EH (cell line): ENCODE data around the gene SLC5A2.
"Not testable (repeated sequence)": the region's sequence is repeated elsewhere in the genome, so short reads cannot be mapped to it uniquely, and the experiment has no call there.

ENCODE experiments used
- DNase-seq: peaks from one replicate; pipeline ENCODE4 v3.0.0-alpha.2; 2015; ENCODE audit warnings: low read depth

Gene SLC5A2

DNA sequence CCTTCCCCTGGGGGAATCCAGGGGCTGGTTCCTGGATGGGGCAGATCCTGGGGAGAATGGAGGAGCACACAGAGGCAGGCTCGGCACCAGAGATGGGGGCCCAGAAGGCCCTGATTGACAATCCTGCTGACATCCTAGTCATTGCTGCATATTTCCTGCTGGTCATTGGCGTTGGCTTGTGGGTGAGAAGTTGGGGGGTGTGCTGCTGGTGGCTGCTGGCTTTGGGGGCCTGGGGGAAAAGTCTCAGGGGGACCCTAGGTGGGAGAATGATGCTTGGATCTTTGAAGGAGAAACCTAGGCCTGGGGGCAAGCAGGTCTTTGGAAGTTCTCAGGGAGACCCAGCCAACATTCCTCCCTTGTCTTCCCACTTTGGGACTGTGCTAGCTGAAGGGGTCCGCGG is at the start of gene SLC5A2:
SLC5A2 (plus strand) TSS at position 43 of the 400 bp plus-strand sequence; CDS start at position 57, 14 bp downstream.
- DNase-seq, result no peak

DNA sequence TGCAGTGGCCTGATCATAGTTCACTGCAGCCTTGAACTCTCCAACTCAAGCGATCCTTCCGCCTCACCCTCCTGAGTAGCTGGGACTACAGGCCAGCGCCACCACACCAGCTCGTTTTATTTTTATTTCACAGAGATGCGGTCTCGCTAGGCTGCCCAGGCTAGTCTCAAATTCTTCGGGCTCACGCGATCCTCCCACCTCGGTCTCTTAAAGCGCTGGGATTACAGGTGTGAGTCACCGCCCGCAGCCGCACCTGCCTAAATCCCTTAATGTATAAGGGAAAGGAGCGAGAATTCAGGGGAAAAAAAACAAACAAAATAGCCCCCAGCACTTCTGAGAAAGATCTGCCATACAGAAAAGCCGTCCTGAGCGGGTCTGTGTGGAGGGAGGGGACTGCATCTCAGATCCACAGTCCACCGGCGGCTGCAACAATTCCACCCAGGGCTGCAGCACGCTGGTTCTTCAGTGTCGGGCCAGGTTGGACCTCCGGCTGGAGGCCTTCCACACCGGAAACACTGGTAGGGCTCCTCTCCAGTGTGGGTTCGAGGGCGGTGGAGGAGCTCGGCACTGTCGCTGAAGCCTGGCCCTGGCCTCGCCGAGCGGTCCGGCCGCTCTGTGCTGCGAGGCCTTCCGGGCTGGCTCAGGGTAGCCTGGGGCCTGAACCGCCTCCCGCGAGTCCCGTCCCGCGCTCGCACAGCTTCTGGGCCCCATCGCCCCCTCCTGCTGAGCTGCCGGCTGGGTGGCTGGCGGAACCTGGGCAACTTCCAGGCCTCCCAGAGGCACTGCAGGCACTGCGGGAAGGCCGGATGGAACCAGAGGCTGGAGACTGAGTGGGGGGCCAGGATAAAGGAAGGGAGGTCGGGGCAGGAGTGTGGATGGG is 47.3 kb upstream of the SLC5A2 start:
- DNase-seq, result no peak

DNA sequence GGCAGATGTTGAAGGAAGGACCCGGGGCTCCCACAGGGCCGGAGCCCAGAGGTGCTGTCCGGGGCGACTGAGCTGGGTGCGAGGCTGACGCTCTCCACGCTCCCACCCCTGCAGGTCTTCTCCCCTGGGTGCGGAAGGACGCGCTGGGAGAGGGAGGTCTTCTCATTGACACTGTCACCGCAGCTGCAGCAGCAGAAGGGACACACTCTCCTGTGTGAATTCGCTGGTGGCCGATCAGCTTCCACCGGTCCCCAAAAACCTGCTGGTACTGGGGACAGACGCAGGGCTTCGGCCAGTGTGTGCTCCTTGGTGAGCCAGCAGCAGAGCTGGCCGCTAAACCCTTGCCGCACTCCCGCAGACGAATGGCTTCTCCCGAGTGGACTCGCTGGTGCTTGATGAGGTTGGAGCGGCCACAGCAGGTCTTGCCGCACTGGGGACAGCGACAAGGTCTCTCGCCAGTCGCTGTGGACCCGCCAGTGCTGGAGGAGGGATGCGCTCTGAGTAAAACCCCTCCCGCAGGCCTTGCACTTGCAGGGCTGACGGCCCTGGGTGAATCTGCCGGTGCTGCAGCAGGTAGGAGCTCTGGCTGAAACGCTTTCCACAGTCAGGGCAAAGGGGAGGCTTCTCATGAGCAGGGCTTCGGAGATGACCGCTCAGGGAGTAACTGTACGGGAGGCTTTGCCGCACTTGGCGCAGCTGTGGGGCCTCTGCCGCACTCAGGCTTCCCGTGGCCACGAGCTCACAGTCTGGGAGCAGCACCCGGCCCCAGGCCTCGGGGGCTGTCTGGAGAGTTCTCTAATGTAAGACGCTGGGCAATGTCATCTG is 46.5 kb upstream of the SLC5A2 start:
- no peak for DNase-seq

DNA sequence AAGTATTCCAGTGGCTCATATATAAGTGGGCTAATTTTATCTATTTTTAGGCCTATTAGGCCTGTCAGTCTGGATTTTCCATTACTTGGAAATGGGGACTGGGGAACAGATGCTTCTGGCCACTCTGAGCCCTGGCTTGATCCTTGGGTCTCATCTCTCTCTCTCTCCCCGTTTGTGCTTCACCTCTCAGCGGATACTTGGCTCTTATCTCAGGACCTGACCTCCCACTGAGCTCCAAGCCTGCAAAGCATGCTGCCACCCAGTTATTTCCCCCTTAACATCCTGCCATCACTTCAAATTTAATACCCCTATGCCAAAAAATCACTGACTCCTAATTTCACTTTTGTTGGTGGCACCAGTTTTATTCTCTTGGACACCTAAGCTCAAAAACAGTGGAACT is 44.5 kb upstream of the SLC5A2 start:
- no peak for DNase-seq

DNA sequence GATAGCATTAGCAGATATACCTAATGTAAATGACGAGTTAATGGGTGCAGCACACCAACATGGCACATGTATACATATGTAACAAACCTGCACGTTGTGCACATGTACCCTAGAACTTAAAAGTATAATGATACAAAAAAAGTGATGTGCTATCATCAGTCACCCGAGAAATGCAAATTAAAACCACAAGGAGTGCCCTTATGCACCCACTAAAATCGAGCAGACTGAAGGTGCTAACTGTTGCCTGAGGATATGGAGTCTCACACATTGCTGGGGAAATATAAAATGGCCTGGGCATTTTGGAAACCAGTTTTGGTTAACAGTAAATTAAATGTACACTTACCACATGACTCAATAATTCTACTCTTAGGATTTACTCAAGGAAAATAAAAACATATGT is 43.9 kb upstream of the SLC5A2 start:
- not testable (repeated sequence) for DNase-seq

DNA sequence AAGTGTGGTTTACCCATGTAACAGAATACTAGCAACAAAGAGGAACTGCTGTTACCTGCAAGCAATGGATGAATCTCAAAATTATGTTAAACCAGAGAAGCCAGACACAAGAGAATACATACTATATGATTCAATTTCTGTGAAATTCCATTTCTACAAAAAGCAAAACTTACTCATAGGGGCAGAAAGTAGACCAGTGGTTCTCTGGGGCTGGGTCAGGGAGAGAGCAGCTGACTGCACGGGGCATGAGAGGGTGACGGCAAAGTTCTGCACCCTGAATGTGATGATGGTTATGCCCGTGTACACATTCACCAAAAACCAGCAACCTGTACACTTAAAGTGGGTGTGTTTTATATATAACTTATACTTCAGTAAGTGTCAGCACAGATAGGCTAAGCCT is 43.4 kb upstream of the SLC5A2 start:
- DNase-seq, result no peak

DNA sequence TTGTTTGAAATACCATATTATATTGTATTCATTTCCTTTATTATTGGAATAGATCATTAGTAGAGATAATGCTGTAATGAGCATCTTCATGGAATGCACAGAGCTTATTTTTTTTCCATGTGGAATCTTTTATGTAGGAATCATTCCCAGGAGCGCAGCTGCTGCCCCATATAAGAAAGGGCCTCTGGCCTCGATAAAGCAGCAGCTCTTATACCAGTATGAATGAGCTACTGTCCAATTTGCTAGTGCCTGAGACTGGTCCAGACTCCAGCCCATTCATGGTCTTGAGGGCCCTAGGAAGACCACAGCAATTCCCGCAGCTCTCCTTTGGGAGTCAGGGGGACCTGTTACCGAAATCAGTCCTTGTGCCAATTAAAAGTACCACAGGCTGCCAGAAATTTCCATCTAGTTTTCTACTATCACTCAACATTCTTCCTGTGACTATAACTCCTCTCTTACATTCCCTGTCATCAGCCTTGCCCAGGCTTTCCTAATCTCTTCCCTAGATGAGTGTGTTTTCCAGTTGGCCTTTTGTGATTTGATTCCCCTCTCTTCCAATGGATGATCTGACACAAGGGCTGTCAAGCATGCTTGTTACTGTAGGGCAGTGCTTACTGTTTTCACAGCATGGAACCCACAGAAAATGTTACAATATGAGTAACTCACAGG is 42.3 kb upstream of the SLC5A2 start:
- peak; percentile 54 for DNase-seq

DNA sequence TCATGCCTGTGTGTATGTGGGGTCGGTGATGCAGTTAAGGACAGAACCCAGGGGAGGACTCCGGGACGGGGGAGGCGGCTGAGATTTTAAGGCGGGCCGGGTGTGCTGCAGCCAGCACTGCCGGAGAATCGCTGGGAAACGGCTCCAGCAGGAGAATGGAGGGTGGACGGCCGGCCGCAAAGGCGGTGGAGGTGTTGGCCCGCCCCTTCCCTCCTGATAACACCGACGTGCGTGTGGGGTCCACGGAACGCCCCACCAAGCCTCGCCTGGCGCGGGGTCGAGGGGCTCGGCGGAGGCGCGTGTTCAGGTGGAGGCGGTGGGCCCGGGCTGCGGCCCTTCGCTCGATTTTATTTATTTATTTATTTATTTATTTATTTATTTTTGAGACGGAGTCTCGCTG is 41.0 kb upstream of the SLC5A2 start:
- DNase-seq, result no peak

DNA sequence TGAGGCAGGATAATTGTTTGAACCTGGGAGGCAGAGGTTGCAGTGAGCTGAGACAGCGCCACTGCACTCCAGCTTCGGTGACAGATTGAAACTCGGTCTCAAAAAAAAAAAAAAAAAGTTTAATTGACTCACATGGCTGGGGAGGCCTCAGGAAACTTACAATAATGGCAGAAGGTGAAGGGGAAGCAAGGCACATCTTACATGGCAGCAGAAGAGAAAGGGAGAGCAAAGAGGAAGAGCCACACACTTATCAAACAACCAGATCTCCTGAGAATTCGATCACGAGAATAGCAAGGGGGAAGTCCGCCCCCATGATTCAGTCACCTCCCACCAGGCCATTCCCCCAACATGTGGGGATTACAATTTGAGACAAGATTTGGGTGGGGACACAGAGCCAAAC is 37.0 kb upstream of the SLC5A2 start:
- DNase-seq, result not testable (repeated sequence)

DNA sequence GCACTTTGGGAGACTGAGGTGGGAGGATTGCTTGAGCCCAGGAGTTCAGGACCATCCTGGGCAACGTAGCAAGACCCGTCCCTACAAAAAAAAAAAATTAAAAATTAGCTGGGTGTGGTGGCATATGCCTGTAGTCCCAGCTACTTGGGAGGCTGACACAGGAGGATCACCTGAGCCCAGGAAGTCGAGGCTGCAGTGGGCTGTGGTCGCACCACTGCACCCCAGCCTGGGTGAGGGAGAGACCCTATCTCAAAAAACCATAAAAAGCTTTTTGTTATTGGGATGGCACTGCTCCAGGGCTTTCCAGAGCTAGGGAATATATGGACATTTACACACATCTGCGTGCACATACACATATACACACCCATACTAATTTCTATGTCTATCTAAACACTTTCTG is 31.7 kb upstream of the SLC5A2 start:
- no peak for DNase-seq

DNA sequence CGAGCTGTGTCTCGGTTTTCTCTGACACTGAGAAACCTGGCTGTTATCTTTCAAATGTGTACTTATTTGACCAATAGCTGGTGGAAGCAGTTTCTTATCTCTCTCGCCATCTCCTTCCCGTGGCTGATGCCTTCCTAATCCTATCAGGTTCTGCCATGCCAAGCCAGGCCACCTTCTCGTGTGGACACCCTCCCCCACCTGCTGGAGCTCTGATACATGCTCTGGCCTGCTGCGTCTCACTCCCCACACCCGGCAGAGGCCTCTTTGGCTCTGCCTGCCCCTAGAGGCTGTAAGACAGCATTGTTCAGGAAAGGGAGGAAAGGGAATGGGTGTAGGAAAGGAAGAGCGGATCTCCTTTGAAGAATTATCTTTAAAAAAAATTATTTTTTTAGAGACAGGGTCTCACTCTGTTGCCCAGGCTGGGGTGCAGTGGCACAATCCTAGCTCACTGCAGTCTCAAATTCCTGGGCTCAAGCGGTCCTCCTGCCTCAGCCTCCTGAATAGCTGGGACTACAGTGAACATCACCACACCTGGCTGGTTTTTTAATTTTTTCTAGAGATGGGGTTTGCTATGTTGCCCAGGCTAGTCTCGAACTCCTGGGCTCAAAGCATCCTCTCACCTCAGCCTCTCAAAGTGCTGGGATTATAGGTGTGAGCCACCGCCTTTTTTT is 31.1 kb upstream of the SLC5A2 start:
- DNase-seq, result peak; percentile 82

DNA sequence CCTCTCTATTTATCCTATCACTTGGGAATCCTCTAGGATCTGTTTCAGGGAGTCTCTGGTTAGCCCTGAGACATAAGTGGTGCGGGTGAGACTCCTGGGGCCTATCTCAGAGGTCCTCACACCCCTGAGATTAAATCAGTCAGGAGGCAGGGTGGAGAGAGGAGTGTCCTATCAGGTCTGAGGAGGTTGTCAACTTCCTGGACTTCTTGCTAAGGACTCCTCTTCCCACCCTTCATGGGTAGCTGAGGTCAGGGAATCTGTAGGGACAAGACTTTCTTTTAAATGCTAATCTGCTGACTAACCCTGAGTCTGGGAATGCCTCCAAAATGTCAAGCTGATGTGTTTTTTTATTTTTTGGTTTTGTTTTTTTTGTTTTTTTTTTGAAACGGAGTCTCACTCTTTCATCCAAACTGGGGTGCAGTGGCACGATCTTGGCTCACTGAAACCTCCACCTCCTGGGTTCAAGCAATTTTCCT is 30.3 kb upstream of the SLC5A2 start:
- DNase-seq, result peak; percentile 97

DNA sequence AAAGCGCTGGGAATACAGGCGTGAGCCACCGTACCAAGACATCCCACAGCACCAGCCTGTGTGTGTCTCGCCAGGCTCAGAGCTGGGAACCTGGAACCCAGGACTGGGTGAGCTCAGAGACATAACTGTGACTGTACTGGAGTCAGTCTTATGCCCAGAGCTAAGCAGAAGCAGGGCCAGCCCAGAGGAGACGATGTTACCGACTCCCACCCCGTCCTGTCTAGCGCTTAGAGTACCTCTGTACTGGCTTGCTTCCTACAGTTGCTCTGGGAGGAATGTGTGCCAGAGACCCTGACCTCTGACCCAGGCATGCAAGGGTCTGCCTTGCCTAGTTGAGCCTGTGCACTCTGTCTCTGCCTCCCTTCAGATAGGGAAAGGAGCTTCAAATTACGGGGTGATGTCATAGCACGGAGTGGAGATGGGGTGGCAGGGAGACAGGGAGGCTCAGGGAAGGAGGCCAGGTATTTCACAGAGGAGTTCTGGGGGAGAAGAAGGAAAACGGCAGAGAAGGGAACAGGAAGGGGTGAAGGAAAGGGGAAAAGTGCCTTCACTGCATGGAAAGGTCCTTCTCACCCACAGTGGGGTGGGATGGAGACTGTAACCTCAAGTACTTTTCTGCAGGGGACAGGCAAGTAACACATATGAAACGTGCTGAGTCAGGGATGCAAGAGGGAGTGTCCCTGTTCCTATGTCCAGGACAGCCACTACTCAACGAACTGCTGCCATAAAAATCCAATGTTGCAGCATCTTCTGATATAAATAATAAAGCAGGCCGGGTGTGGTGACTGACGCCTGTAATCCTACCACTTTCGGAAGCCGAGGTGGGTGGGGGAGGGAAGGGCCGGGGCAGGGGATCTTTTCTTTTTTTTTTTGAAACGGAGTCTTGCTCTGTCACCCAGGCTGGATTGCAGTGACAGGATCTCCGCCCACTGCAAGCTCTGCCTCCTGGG is 29.4 kb upstream of the SLC5A2 start:
- peak; percentile 75 for DNase-seq

DNA sequence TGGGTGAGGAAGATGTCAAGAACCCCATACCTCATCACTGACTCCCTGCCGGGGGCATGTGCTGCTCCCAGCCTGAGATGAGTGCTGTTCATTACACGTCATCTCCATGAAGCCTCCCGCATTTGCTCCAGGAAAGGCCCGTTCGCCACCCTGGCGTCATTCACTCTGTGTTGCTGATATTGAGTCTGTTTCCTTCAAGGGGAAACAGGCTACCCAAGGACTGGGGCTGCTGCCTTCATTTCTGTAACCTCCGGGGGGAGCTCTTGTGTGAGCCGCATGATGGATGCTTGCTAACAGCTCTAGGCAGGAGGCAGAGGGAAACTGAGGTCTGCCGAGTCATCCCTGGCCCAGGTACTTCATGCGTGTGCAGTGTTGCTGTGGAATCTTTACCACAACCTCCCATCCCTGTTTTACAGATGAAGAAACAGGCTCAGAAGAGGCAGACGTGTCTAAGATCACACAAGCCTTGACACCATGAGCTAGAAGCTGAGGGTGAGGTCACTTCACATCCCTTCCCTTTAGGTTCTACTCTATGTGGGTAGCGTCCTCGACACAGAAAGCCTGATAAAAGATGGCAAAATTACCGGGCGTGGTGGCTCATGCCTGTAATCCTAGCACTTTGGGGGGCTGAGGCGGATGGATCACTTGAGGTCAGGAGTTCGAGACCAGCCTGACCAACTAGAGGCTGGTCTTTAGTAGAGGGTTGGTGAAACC is 27.2 kb upstream of the SLC5A2 start:
- peak; percentile 31 for DNase-seq

DNA sequence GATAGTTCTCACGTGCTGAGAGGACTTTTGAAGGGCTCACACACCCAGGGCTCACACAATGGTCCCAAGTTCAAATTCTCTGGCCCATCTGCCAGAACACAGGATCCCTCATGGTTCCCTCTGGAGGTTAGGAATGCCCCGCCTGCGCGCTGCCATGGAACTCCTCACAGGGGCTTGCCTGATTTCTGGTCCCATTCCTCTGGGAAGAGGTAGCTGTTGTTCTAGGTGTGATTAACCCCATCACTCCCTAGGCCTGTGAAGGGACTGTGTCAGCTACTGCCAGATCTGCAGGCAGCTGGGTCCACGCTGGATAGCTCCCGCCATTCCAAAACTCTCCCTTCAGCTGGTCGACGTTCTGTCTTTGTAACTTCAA is 25.9 kb upstream of the SLC5A2 start:
- DNase-seq, result peak; percentile 21

DNA sequence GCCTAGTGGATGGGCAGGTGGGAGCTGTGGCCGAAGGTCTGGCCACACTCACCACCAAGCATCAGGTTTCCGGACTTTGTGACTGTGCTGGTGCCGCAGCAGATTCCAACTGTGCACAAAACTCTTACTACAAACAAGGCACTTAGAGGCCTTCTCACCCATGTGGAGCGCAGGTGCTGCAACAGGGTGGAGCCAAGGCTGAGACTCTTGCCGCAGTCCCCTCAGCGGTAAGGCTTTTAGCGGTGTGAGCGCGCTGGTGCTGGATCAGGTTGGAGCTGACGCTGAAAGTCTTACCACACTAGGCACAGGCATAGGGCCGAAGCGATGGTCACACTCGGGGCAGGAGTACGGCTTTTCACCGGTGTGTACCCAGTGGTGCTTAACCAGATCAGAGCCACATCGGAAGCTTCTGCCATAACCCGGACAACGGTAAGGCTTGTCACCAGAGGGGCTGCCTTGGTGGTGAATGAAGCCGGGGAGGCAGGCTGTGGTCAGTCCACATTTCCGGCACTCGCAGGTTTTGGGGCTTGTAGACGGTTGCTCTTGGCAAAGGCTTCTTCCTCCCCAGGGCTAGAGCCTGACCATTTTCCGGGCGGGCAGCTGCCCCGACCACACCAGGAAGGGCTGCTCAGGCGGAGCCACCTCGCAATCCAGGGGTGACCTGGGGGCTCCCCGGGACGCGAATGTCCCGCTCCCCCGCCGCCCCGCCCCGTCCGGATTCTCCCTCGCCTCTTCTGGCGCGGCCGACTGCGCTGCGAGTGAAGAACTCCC is 24.7 kb upstream of the SLC5A2 start:
- DNase-seq, result peak; percentile 69

DNA sequence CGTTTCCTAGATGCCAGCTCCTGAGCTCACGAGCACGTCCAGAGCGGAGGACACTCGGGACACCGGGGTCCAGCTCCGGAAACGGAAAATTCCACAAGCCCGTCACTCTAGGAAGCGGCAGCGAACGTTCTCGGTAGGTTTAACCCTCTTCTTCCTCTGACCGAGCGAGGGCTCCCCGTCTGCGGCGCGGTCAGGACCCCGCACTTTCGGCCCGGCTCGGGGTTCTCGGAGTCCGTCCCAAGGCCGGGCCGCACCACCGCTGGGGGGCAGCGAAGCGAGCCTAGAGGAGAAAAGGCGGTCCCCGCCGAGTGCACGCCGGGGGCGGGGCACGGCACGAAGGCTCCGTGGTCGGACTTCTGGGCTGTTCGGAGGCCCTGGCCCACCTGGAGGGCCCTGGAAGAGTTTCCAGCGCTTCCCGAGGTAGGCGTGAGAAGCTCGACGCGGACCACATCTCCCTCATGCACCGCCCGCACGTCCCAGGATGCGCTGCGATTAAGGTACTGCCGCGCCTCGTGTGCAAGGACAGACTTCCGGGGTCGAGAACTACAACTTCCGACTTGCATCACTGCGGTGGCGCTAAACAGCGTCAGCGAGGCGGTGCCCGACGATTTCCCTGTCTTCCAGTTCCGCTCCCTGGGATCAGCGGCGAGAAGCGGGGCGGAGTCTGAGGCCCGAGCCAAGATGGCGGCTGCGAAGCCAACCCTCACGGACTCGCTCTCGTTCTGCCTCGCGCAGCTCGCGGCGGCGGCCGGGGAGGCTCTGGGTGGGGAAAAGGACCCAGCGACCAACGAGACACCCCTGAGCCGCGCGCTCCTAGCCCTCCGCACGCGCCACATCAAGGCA is 23.9 kb upstream of the SLC5A2 start, which contains the start of gene ARMC5:
ARMC5 (plus strand) TSS at position 658 of the 843 bp plus-strand sequence; CDS start at position 682, 24 bp downstream.
- peak; percentile 99 for DNase-seq
